PC-3 (cell line): ENCODE measurements around the gene ADAMTSL3. TPM values are rescaled to one million over a fixed set of nuclear protein-coding genes. Genes with fewer than 3 reads are reported as not detected.

Experiments used
- ATAC-seq: fragments of 200-7000 bp; cut with Tn5 transposase; 2 replicates; pipeline ENCODE4 v1.9.1; 2020; ENCODE audit warnings: mild to moderate bottlenecking, moderate library complexity
- BruUV-seq: library from RNA; stranded (reverse); fragments of 400-500 nt; replicated peaks from 2 replicates; lab custom pipeline; 2021; lab: Mats Ljungman, UMichigan
- CTCF ChIA-PET: fragments of 300-600 bp; sonication (Branson Sonifier 250); formaldehyde crosslinking; loops from one replicate; lab custom pipeline; 2022; ENCODE audit warnings: antibody characterized with exemption; lab: Charles Lee
- POLR2A ChIA-PET: fragments of 300-600 bp; sonication (Branson Sonifier 250); formaldehyde crosslinking; loops from one replicate; lab custom pipeline; 2022; ENCODE audit warnings: antibody characterized with exemption; ENCODE audit not compliant: unreplicated experiment; lab: Charles Lee
- DNase-seq: peaks from one replicate; pipeline ENCODE4 v3.0.0-alpha.2; 2015
- H2AFZ ChIP-seq: fragments of 300-600 bp; sonication (generic); 2 replicates; pipeline ENCODE4 v1.6.0; 2016; ENCODE audit warnings: antibody characterized with exemption, low read length
- H3F3A ChIP-seq: fragments of 300-600 bp; sonication (generic); one replicate; pipeline ENCODE4 v1.6.0; 2017; ENCODE audit warnings: antibody characterized with exemption, low read length, control low read depth, mild to moderate bottlenecking; ENCODE audit not compliant: unreplicated experiment
- H3K27ac ChIP-seq: fragments of 300-600 bp; sonication (generic); 2 replicates; pipeline ENCODE4 v1.5.1; 2016; ENCODE audit warnings: mild to moderate bottlenecking, low read length
- H3K27me3 ChIP-seq: fragments of 300-600 bp; sonication (generic); 2 replicates; pipeline ENCODE4 v1.6.1; 2016; ENCODE audit warnings: low read length, mixed read lengths
- H3K36me3 ChIP-seq: fragments of 300-600 bp; sonication (generic); 2 replicates; pipeline ENCODE4 v1.6.1; 2016; ENCODE audit warnings: low read depth, mixed run types, low read length, mixed read lengths
- H3K4me1 ChIP-seq: fragments of 300-600 bp; sonication (generic); 2 replicates; pipeline ENCODE4 v1.5.1; 2016; ENCODE audit warnings: low read length; ENCODE audit not compliant: insufficient read depth
- H3K4me2 ChIP-seq: fragments of 300-600 bp; sonication (generic); 2 replicates; pipeline ENCODE4 v1.6.0; 2016; ENCODE audit warnings: low read length
- H3K4me3 ChIP-seq: fragments of 300-600 bp; sonication (generic); 2 replicates; pipeline ENCODE4 v1.5.1; 2016; ENCODE audit warnings: mild to moderate bottlenecking, low read length, mixed read lengths
- H3K79me2 ChIP-seq: fragments of 300-600 bp; sonication (generic); 2 replicates; pipeline ENCODE4 v1.6.1; 2017; ENCODE audit warnings: low read length, mixed read lengths
- H3K9ac ChIP-seq: fragments of 300-600 bp; sonication (generic); 2 replicates; pipeline ENCODE4 v1.6.0; 2016; ENCODE audit warnings: mild to moderate bottlenecking, low read length
- H3K9me2 ChIP-seq: fragments of 300-600 bp; sonication (generic); replicated peaks from 2 replicates; pipeline ENCODE4 v1.6.1; 2016; ENCODE audit warnings: mixed run types, low read length, mixed read lengths
- H3K9me3 ChIP-seq: fragments of 300-600 bp; sonication (generic); 2 replicates; pipeline ENCODE4 v1.6.1; 2016; ENCODE audit warnings: low read length, mixed read lengths
- H4K20me1 ChIP-seq: fragments of 300-600 bp; sonication (generic); 2 replicates; pipeline ENCODE4 v1.6.1; 2016; ENCODE audit warnings: low read length, mixed read lengths
- EZH2 ChIP-seq: fragments of 300-600 bp; sonication (generic); IDR thresholded peaks from one replicate; pipeline ENCODE4 v1.6.1; 2017; ENCODE audit warnings: antibody characterized with exemption, mild to moderate bottlenecking, low read length; ENCODE audit not compliant: unreplicated experiment
- EZH2phosphoT487 ChIP-seq: fragments of 300-600 bp; sonication (generic); IDR thresholded peaks from 2 replicates; pipeline ENCODE4 v1.6.1; 2018; ENCODE audit warnings: mild to moderate bottlenecking, antibody characterized with exemption, low read length, borderline replicate concordance
- intact Hi-C: fragments of 100-400 bp; cut with micrococcal nuclease; formaldehyde crosslinking; loops from 2 replicates; pipeline ENCODE4 v1.9.0; 2023
- total RNA-seq: library from RNA; depleted of rRNA; stranded (reverse); fragments of >200 nt; gene quantifications from 2 replicates; pipeline ENCODE4 v1.2.3, GENCODE V29; 2014
- TF ChIP-seq, protein P1 (sequence below): fragments of 300-600 bp; sonication (generic); conservative IDR thresholded peaks from 2 replicates; pipeline ENCODE4 v1.5.1; 2017; ENCODE audit warnings: antibody characterized with exemption, low read depth, mild to moderate bottlenecking, low read length

ADAMTSL3 gene
- total RNA-seq, 1 experiment from 2014 or later, result 7.9 TPM

DNA sequence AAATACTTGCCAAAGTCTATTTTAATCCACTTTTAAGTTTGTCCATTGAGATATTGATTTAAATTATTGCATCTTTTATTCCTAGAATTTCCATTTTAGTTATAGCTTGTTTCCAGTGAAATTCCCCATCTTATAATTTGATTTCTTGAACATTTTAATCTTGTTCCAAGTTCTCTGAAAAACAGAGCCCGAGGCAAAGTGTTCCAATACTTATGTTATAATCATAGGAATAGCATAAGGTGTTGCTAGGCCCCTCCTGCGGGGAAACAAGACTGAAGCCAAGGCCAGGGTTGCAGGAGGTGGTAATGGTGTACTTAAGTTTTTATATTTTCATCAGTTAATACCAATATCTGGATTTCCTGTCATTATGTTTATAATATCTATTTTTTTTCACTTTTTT lies 226.6 kb downstream of the ADAMTSL3 start:
- H3K9me3 ChIP-seq, result no peaks in the 10 kb centered on the region
- no peaks in the 10 kb centered on the region for H3K4me1 ChIP-seq
- H3K36me3 ChIP-seq, result no peaks in the 10 kb centered on the region
- H3K9me2 ChIP-seq, result no peaks in the 10 kb centered on the region
- no peak overlapping the region for H2AFZ ChIP-seq
- DNase-seq (no peak), ATAC-seq (no peak)
- BruUV-seq, result no TSS peak
- H3K79me2 ChIP-seq, result no peaks in the 10 kb centered on the region
- POLR2A ChIA-PET, result no interaction called here
- no peaks in the 10 kb centered on the region for H4K20me1 ChIP-seq
- intact Hi-C loops, result no loop called here
- H3K9ac ChIP-seq, result no peak overlapping the region
- no peaks in the 10 kb centered on the region for H3F3A ChIP-seq
- CTCF ChIA-PET, result no interaction called here
- H3K27ac ChIP-seq, result no peak overlapping the region
- no peaks in the 10 kb centered on the region for H3K27me3 ChIP-seq
- no peak overlapping the region for H3K4me2 ChIP-seq
- H3K4me3 ChIP-seq, result no peak overlapping the region
- no peak for TF ChIP-seq EZH2phosphoT487
- TF ChIP-seq, protein P1, sequence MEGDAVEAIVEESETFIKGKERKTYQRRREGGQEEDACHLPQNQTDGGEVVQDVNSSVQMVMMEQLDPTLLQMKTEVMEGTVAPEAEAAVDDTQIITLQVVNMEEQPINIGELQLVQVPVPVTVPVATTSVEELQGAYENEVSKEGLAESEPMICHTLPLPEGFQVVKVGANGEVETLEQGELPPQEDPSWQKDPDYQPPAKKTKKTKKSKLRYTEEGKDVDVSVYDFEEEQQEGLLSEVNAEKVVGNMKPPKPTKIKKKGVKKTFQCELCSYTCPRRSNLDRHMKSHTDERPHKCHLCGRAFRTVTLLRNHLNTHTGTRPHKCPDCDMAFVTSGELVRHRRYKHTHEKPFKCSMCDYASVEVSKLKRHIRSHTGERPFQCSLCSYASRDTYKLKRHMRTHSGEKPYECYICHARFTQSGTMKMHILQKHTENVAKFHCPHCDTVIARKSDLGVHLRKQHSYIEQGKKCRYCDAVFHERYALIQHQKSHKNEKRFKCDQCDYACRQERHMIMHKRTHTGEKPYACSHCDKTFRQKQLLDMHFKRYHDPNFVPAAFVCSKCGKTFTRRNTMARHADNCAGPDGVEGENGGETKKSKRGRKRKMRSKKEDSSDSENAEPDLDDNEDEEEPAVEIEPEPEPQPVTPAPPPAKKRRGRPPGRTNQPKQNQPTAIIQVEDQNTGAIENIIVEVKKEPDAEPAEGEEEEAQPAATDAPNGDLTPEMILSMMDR, result no peak
- TF ChIP-seq EZH2, result no peak

DNA sequence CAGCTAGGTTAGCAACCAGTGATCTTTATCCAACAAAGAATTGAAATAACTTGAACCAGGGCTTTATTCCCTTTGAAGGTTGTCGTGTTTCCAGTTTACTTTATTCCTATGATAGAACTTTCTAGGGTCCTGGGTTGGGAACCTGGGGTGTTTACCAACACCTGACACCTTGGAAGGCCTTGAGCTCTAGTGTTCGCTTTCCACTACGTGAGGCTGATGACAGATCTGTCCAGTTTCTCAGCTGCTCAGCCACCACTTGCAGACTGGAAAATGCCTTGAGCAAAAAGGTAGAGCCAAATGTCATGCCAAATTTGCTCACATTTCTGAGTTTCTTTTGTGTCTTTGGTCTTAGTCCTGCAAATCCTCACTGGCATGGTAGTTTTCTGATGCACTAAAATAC lies 227.2 kb downstream of the ADAMTSL3 start:
- no peak for ATAC-seq
- Histone ChIP-seq H2AFZ (no peak overlapping the region), H3K9me2 (no peaks in the 10 kb centered on the region), H3K27ac (no peak overlapping the region), H3K9me3 (no peaks in the 10 kb centered on the region), H3K79me2 (no peaks in the 10 kb centered on the region), H3F3A (no peaks in the 10 kb centered on the region), H3K4me3 (no peak overlapping the region), H3K9ac (no peak overlapping the region), H3K27me3 (no peaks in the 10 kb centered on the region), H3K36me3 (no peaks in the 10 kb centered on the region), H3K4me2 (no peak overlapping the region), H3K4me1 (no peaks in the 10 kb centered on the region), H4K20me1 (no peaks in the 10 kb centered on the region)
- TF ChIP-seq EZH2phosphoT487 (no peak), EZH2 (no peak)
- TF ChIP-seq, protein P1, result no peak
- intact Hi-C loops, result no loop called here
- CTCF ChIA-PET, result no interaction called here
- no TSS peak for BruUV-seq
- POLR2A ChIA-PET, result no interaction called here
- no peak for DNase-seq

DNA sequence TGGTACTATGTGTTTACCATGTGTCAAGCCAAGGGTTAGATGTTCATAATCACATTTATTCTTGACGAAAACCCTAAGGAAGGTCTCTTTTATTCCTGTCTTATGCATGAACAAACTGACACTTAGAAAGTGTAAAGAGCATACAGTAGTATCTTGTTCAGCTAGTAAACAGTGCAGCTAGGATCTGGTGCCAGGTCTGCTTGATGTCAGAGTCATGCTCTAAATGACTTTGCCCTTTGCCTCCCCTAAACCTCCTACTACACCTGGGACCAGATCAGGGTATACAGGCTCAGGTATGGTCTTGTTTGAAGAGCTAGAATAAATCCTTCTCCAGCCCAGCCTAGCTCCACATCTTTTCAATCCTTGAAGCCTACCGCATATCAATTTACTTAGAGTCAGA lies 232.4 kb downstream of the ADAMTSL3 start:
- BruUV-seq, result no TSS peak
- Histone ChIP-seq H3K4me2 (no peak overlapping the region), H3F3A (no peaks in the 10 kb centered on the region), H3K9me3 (no peaks in the 10 kb centered on the region), H3K27ac (no peak overlapping the region), H3K79me2 (no peaks in the 10 kb centered on the region), H3K4me3 (no peak overlapping the region), H3K27me3 (no peaks in the 10 kb centered on the region), H3K9me2 (no peaks in the 10 kb centered on the region), H2AFZ (no peak overlapping the region), H3K9ac (no peak overlapping the region), H4K20me1 (no peaks in the 10 kb centered on the region), H3K4me1 (peaks cover 15% of the 10 kb centered on the region), H3K36me3 (no peaks in the 10 kb centered on the region)
- DNase-seq, result no peak
- TF ChIP-seq, protein P1, result no peak
- TF ChIP-seq EZH2phosphoT487, result no peak
- TF ChIP-seq EZH2, result no peak
- no peak for ATAC-seq
- intact Hi-C loops, result no loop called here
- ChIA-PET POLR2A (no interaction called here), CTCF (no interaction called here)
